Loucy (cell line): ENCODE results near the gene ZNF587B.
A peak's percentile ranks its signal among the peaks of the same experiment; 100 is the strongest.
"Not testable (repeated sequence)": the region's sequence is repeated elsewhere in the genome, so short reads cannot be mapped to it uniquely, and the experiment has no call there.

Experiments used
- H2AFZ ChIP-seq: fragments of 200-600 bp; sonication (generic); 2 replicates; pipeline ENCODE4 v1.6.0; 2016; ENCODE audit warnings: antibody characterized with exemption, mild to moderate bottlenecking, low read length, moderate library complexity
- H3F3A ChIP-seq: fragments of 200-600 bp; 2 replicates; pipeline ENCODE4 v1.6.0; 2016; ENCODE audit warnings: antibody characterized with exemption, low read depth, mild to moderate bottlenecking
- H3K27me3 ChIP-seq: fragments of 200-600 bp; sonication (generic); 2 replicates; pipeline ENCODE4 v1.6.1; 2014; ENCODE audit warnings: low read length, mild to moderate bottlenecking; ENCODE audit not compliant: insufficient read depth, poor library complexity, severe bottlenecking
- H3K36me3 ChIP-seq: fragments of 200-600 bp; sonication (generic); 2 replicates; pipeline ENCODE4 v1.6.1; 2016; ENCODE audit warnings: low read length; ENCODE audit not compliant: insufficient read depth
- H3K4me1 ChIP-seq: fragments of 200-600 bp; sonication (generic); 2 replicates; pipeline ENCODE4 v1.5.1; 2014; ENCODE audit warnings: low read length, mild to moderate bottlenecking; ENCODE audit not compliant: insufficient read depth, poor library complexity, severe bottlenecking
- H3K4me2 ChIP-seq: fragments of 200-600 bp; sonication (generic); 2 replicates; pipeline ENCODE4 v1.6.0; 2014; ENCODE audit warnings: antibody characterized with exemption, low read length, low read depth, mild to moderate bottlenecking; ENCODE audit not compliant: poor library complexity, severe bottlenecking
- H3K4me3 ChIP-seq: fragments of 200-600 bp; sonication (generic); 2 replicates; pipeline ENCODE4 v1.5.1; 2014; ENCODE audit warnings: low read length, mild to moderate bottlenecking, mixed read lengths; ENCODE audit not compliant: poor library complexity, severe bottlenecking
- H3K79me2 ChIP-seq: fragments of 200-600 bp; sonication (generic); 2 replicates; pipeline ENCODE4 v1.6.1; 2014; ENCODE audit warnings: low read length; ENCODE audit not compliant: insufficient read depth
- H3K9ac ChIP-seq: fragments of 200-600 bp; sonication (generic); 2 replicates; pipeline ENCODE4 v1.6.0; 2014; ENCODE audit warnings: mild to moderate bottlenecking, low read depth, low read length, moderate library complexity; ENCODE audit not compliant: poor library complexity, severe bottlenecking
- H3K9me2 ChIP-seq: fragments of 200-600 bp; sonication (generic); replicated peaks from 2 replicates; pipeline ENCODE4 v1.6.1; 2016; ENCODE audit warnings: low read depth, low read length, mixed read lengths
- H3K9me3 ChIP-seq: fragments of 200-600 bp; sonication (generic); 2 replicates; pipeline ENCODE4 v1.6.1; 2014; ENCODE audit warnings: mild to moderate bottlenecking, antibody characterized with exemption, low read length, low read depth; ENCODE audit not compliant: insufficient read depth
- H4K20me1 ChIP-seq: fragments of 200-600 bp; sonication (generic); 2 replicates; pipeline ENCODE4 v1.6.0; 2014; ENCODE audit warnings: antibody characterized with exemption, low read length, mild to moderate bottlenecking; ENCODE audit not compliant: insufficient read depth, poor library complexity, severe bottlenecking
- CTCF ChIP-seq: fragments of 200-600 bp; sonication (generic); conservative IDR thresholded peaks from 2 replicates; pipeline ENCODE4 v1.5.1; 2014; ENCODE audit warnings: mild to moderate bottlenecking, antibody characterized with exemption, low read length
- EZH2phosphoT487 ChIP-seq: fragments of 200-600 bp; IDR thresholded peaks from 2 replicates; pipeline ENCODE4 v1.6.1; 2018; ENCODE audit warnings: antibody characterized with exemption, mild to moderate bottlenecking, moderate library complexity, borderline replicate concordance

Gene ZNF587B

GRCh38 chr19:57888560-57889231 is 58.6 kb downstream of the ZNF587B start, which contains the start of gene ZNF814:
ZNF814 (minus strand) TSS chr19:57889037; CDS start chr19:57888802, 235 bp downstream.
- Histone ChIP-seq H3K9ac (peak within 1 kb of the TSS; percentile 91), H4K20me1 (peaks cover 14% of the 10 kb centered on the region), H3K4me2 (peak within 1 kb of the TSS; percentile 91), H3K4me1 (peaks cover 24% of the 10 kb centered on the region), H2AFZ (peak within 1 kb of the TSS; percentile 89), H3K9me3 (no peaks in the 10 kb centered on the region), H3K9me2 (no peaks in the 10 kb centered on the region), H3F3A (no peaks in the 10 kb centered on the region), H3K27me3 (no peaks in the 10 kb centered on the region), H3K36me3 (no peaks in the 10 kb centered on the region), H3K4me3 (peak within 1 kb of the TSS; percentile 97), H3K79me2 (peaks cover 50% of the 10 kb centered on the region)
- no peak for TF ChIP-seq EZH2phosphoT487
- TF ChIP-seq CTCF = peak; percentile 33

GRCh38 chr19:57890706-57891105 is 60.6 kb downstream of the ZNF587B start:
- not testable (repeated sequence) for H4K20me1 ChIP-seq, H3K4me2 ChIP-seq, H2AFZ ChIP-seq, H3F3A ChIP-seq, H3K9ac ChIP-seq, H3K27me3 ChIP-seq, H3K4me3 ChIP-seq, H3K36me3 ChIP-seq, H3K9me3 ChIP-seq, H3K9me2 ChIP-seq
- Histone ChIP-seq H3K4me1 (peaks cover 16% of the 10 kb centered on the region), H3K79me2 (peaks cover 30% of the 10 kb centered on the region)
